Heart left ventricle (tissue), 13 donors: Measurements from ENCODE around the gene GPR161.

Experiments
- CTCF ChIP-seq, 12 donors: fragments of 200-600 bp; sonication (generic) in 4 of 12; IDR thresholded peaks; one replicate each; pipeline versions ENCODE4 v1.5.0 to v1.8.0; 2018 to 2022; ENCODE audit warnings: antibody characterized with exemption in 12 of 12, mild to moderate bottlenecking in 5 of 12
- POLR2A ChIP-seq, 2 donors: fragments of 450-650 bp; IDR thresholded peaks; one replicate each; pipeline ENCODE4 v1.6.1; 2017; ENCODE audit warnings: antibody characterized with exemption in 2 of 2, mild to moderate bottlenecking in 2 of 2, moderate library complexity in 2 of 2
- donor health status: ischemic (EF 13 %, LVEDD 7.1; RV severe dilation, severe dysfunction).
- donor health status: DM: no; HTN: yes; CAD: no.
- donor health status: DM: no; HTN: no; CAD: no.
- donor health status: ischemic (EF 25% LVEDD 6.9; RV normal size, moderate dysfunction).
- donor health status: ischemic (EF 25% LVEDD 5.7; RV mildly dilated, moderate dysfunction).
- donor health status: ischemic (EF 35%, LVEDD 5.7; RV mildly dilated, moderate dysfunction).
- donor health status: nonischemic (EF 11% LVEDD 7.7; RV severe dilation, severe dysfunction).
- donor health status: DM: yes; HTN: yes; CAD: no.
- donor health status: PGD.
- donor health status: ischemic (EF 29% LVEDD 5.4; RV normal size, mild dysfunction).
- donor health status: nonischemic (EF 23%, LVEDD 6.1; RV moderate dilation, normal function).

- TF ChIP-seq CTCF (IDR thresholded peaks at IDR 0.05) (no peak), POLR2A (IDR thresholded peaks at IDR 0.05) (no peak)
Observed at GRCh38 chr1:168032029-168032428, 104.7 kb downstream of the GPR161 start.
